Activated CD4-positive, alpha-beta memory T cell treated with anti-CD3 and anti-CD28 coated beads for 36 hours (primary cell): Measurements from ENCODE around the gene SMYD3. TPM values are rescaled to one million over a fixed set of nuclear protein-coding genes. Genes with fewer than 3 reads are reported as not detected.

ENCODE experiments used
- CTCF ChIA-PET: fragments of 350-600 bp; sonication (Branson Sonifier 250); formaldehyde crosslinking; loops from one replicate; lab custom pipeline; 2021; ENCODE audit warnings: antibody characterized with exemption, inconsistent platforms; lab: Charles Lee
- POLR2A ChIA-PET: fragments of 350-600 bp; sonication (Branson Sonifier 250); formaldehyde crosslinking; loops from one replicate; lab custom pipeline; 2021; ENCODE audit warnings: antibody characterized with exemption; lab: Charles Lee
- DNase-seq: peaks from one replicate; pipeline ENCODE4 v3.0.0-alpha.2; 2020
- H3K27ac Mint-ChIP-seq: one replicate; pipeline ENCODE4 v1.8.0; 2021; ENCODE audit warnings: mixed read lengths
- H3K27me3 Mint-ChIP-seq: one replicate; pipeline ENCODE4 v1.8.0; 2021; ENCODE audit warnings: mixed read lengths
- H3K36me3 Mint-ChIP-seq: one replicate; pipeline ENCODE4 v1.8.0; 2021; ENCODE audit warnings: mixed read lengths
- H3K4me1 Mint-ChIP-seq: one replicate; pipeline ENCODE4 v1.8.0; 2021; ENCODE audit warnings: low read depth, mixed read lengths
- H3K4me3 Mint-ChIP-seq: one replicate; pipeline ENCODE4 v1.8.0; 2021; ENCODE audit warnings: mild to moderate bottlenecking, mixed read lengths
- H3K9me3 Mint-ChIP-seq: one replicate; pipeline ENCODE4 v1.8.0; 2021; ENCODE audit warnings: mixed read lengths
- intact Hi-C: fragments of 100-400 bp; cut with micrococcal nuclease; formaldehyde crosslinking; loops from one replicate; pipeline ENCODE4 v1.15.1; 2023
- total RNA-seq, 2 experiments: library from RNA; stranded (reverse); gene quantifications; one replicate each; pipeline ENCODE4 v1.2.3, GENCODE V29; 2021

Gene SMYD3
- total RNA-seq, 2 experiments from 2014 or later: 16.6 to 20.2 TPM

DNA sequence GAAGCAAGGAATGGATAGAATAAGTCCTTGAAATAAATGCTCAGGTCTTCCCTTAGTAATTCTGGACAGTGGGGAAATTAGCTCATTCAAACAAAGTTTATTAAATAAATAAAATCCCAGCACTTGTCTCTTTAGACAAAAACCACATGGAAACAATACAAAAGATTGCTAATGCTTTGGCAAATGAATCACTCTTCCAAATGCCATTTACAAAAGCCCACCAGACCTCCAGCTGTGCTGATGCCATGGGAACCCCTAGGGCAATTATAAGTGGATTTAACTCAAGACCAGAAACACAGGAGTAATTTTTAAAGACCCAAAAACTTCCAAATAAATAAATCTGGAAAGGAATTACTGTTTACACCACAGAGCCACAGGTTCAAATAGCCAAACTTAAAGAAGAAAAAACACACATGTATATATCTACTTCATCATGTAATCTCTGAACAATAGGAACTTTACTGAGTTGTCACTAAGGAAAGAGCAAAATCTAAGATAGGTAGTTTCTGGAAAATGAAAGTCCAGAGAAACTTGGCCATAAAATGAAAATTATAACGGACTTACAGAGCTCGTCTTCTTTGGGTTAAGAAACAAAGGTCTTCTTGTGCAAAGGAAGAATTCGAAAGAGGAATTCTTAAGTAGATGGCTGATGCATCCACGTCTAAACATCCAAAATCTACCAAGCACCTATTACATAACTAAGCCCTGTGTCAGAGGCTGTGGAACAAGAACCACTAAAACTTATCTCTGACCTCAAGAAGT, 399.4 kb downstream of the SMYD3 start:
- H3K9me3 Mint-ChIP-seq: peaks cover 7% of the 10 kb centered on the region
- no peak overlapping the region for H3K27ac Mint-ChIP-seq
- H3K4me1 Mint-ChIP-seq: no peaks in the 10 kb centered on the region
- DNase-seq: no peak
- H3K4me3 Mint-ChIP-seq: no peak overlapping the region
- peaks cover 7% of the 10 kb centered on the region for H3K36me3 Mint-ChIP-seq
- no peaks in the 10 kb centered on the region for H3K27me3 Mint-ChIP-seq
- POLR2A ChIA-PET: no interaction called here
- CTCF ChIA-PET: interaction anchor here (1.1 kb wide), 1 partner anchor 97 kb away, joined by 4 read pairs; no protein-coding TSS in a partner anchor
- intact Hi-C loops: no loop called here

DNA sequence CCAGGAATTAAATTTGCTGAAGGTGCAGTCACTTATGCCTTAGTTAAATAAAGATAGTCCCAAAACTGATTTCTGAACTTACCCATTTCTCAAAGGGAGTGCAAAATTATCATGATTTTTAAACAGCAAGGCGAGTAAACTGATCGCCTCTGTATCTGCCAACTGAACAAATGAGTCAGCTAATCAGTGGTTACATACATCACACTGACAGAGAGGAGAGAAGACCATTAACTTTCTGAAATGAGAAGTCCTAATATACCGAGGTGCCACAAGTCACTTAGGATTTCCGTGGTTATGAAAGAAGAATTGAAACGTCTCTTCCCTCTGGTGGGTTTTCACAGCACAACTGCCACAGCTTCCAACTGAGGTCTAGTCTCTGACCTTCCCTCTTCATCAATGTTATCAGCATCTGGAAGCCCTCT, 400.7 kb downstream of the SMYD3 start:
- no peaks in the 10 kb centered on the region for H3K4me1 Mint-ChIP-seq
- H3K36me3 Mint-ChIP-seq: peaks cover 7% of the 10 kb centered on the region
- POLR2A ChIA-PET: no interaction called here
- no peak overlapping the region for H3K4me3 Mint-ChIP-seq
- H3K27me3 Mint-ChIP-seq: no peaks in the 10 kb centered on the region
- H3K9me3 Mint-ChIP-seq: peaks cover 5% of the 10 kb centered on the region
- DNase-seq: no peak
- CTCF ChIA-PET: no interaction called here
- intact Hi-C loops: no loop called here
- H3K27ac Mint-ChIP-seq: no peak overlapping the region

DNA sequence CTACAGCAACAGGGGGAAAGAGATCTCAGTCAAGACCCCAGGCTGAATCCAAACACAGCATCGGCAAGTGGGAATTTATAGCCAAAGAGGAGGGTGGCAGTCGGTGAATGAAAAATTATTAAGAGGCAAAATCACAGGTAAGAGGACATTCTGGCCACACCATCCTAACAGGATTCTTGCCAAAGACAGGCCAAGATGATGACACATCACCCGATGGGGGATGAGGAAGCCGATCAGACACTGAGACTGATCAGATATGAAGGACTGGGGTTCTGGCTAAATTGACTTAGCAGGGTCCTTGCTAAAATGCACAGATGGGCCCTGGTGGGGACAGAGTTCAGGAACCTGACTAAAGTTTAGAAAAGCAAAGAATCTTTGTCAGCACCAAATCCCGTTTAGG, 402.2 kb downstream of the SMYD3 start:
- Mint-ChIP-seq H3K27ac (no peak overlapping the region), H3K27me3 (no peaks in the 10 kb centered on the region), H3K4me3 (no peak overlapping the region), H3K9me3 (no peaks in the 10 kb centered on the region), H3K4me1 (no peaks in the 10 kb centered on the region), H3K36me3 (peaks cover 2% of the 10 kb centered on the region)
- ChIA-PET CTCF (no interaction called here), POLR2A (no interaction called here)
- intact Hi-C loops: no loop called here
- no peak for DNase-seq

DNA sequence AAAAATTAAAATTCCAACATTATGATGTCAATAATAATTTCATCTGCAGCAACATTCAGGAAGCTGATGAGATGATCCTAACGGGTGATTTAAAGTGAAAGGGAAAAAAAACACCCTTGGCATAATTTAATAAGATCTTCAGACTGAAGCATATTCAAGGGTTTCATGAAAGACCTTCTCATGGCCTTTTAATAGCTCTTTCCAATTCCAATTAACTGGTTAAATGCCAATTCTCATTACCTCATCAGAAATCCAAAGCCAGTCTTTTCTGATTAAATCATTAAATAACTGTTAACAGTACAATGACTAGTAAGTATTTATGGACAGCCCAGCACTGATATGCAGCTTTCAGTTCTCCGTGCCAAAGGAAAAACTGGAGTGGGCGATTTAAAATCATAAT, 407.5 kb downstream of the SMYD3 start:
- Mint-ChIP-seq H3K4me3 (no peak overlapping the region), H3K27ac (no peak overlapping the region), H3K27me3 (no peaks in the 10 kb centered on the region), H3K9me3 (no peaks in the 10 kb centered on the region), H3K4me1 (no peaks in the 10 kb centered on the region), H3K36me3 (peaks cover 7% of the 10 kb centered on the region)
- intact Hi-C loops: no loop called here
- POLR2A ChIA-PET: no interaction called here
- CTCF ChIA-PET: no interaction called here
- DNase-seq: no peak

DNA sequence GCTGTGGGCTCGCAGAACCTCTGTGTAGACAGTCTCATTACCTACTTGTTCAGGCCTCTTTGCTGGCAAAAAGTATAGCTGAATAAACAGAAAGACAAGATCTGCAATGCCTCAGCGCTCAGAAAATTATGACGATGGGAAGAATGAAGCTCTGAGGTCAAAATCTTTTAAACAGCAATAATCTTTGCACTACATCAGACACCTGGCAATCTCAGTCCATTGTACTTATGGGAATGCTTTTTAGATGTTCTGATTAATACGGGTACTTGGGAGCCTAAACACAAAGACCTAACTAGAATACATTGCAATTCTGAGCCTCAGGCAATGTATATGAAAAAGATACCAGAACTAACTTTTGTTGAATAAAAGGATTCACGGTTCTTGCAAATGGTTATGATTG, 410.7 kb downstream of the SMYD3 start:
- Mint-ChIP-seq H3K4me1 (no peaks in the 10 kb centered on the region), H3K9me3 (peaks cover 7% of the 10 kb centered on the region), H3K27ac (no peak overlapping the region), H3K36me3 (peaks cover 16% of the 10 kb centered on the region), H3K27me3 (no peaks in the 10 kb centered on the region), H3K4me3 (no peak overlapping the region)
- ChIA-PET POLR2A (no interaction called here), CTCF (no interaction called here)
- intact Hi-C loops: no loop called here
- no peak for DNase-seq

DNA sequence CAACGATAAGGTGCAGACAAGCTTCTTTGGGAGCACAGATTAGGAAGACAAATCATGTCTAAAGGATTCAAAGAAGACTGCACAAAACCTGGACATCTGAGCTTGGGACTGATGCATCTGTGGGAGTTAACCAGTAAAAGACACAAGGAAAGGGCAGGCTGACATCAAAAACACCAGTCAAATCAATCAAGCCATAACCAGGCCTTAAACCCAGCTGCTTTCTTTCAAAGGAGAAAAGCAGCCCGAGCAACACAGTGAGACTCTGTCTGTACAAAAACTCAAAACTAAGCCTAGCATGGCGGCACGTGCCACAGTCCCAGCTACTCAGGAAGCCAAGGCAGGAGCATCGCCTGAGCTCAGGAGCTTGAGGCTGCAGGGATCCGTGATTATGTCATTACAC, 411.6 kb downstream of the SMYD3 start:
- Mint-ChIP-seq H3K27me3 (no peaks in the 10 kb centered on the region), H3K36me3 (peaks cover 16% of the 10 kb centered on the region), H3K27ac (no peak overlapping the region), H3K4me1 (no peaks in the 10 kb centered on the region), H3K9me3 (peaks cover 7% of the 10 kb centered on the region), H3K4me3 (no peak overlapping the region)
- ChIA-PET CTCF (no interaction called here), POLR2A (no interaction called here)
- intact Hi-C loops: no loop called here
- no peak for DNase-seq

DNA sequence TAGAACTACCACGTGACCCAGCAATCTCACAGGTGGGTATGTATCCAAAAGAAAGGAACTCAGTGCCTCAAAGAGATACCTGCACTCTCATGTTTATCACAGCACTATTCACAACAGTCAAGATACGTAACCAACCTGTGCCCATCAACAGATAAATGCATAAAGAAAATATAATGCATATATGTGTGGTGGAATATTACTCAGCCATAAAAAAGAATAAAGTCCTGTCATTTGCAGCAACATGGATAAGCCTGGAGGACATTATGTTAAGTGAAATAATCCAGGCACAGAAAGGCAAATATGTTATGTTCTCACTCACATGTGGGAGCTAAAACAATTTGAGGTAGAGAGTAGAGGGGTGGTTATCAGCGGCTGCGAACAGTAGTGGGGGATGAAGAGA, 413.8 kb downstream of the SMYD3 start:
- Mint-ChIP-seq H3K36me3 (peaks cover 16% of the 10 kb centered on the region), H3K9me3 (peaks cover 7% of the 10 kb centered on the region), H3K27me3 (no peaks in the 10 kb centered on the region), H3K4me3 (no peak overlapping the region), H3K4me1 (no peaks in the 10 kb centered on the region), H3K27ac (no peak overlapping the region)
- ChIA-PET CTCF (no interaction called here), POLR2A (no interaction called here)
- no peak for DNase-seq
- intact Hi-C loops: no loop called here

DNA sequence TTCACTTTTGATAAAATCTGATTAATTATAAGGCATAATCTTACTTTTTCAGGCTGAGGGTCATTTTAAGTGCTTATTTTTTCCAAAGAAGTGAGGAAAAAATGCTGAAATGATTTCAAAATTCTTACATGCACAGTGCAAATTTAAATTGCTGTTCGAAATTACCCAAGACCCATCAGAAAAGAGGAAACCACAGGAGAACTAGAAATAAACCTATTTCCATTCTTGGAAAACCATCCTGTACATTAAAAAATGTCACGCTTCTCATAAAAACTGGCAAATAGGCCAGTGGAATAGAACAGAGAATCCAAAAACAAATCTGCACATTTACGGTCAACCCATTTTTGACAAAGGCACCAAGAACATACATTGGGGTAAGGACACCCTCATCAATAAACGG, 414.9 kb downstream of the SMYD3 start:
- CTCF ChIA-PET: no interaction called here
- H3K4me1 Mint-ChIP-seq: no peaks in the 10 kb centered on the region
- peaks cover 23% of the 10 kb centered on the region for H3K36me3 Mint-ChIP-seq
- no peaks in the 10 kb centered on the region for H3K27me3 Mint-ChIP-seq
- POLR2A ChIA-PET: no interaction called here
- no peak for DNase-seq
- intact Hi-C loops: no loop called here
- peaks cover 7% of the 10 kb centered on the region for H3K9me3 Mint-ChIP-seq
- no peak overlapping the region for H3K27ac Mint-ChIP-seq
- H3K4me3 Mint-ChIP-seq: no peak overlapping the region

DNA sequence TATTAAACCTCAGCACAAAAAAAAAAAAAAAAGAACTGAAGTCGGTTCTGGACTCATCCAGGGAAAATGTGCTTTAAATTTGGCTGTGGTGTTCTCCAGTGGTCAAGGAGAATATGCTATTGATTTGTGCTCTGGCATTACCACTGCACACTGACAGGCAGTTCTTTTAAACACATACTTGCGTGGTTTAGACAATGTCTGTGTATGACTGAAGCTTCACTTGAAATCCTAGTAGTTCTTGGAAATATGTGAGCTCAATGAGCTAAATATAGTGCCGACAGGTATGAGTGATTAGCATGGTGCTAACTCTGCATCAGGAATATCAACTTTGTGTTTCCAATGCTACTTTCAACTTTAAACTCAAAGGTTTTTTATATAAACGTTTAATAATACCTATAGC, 415.6 kb downstream of the SMYD3 start:
- Mint-ChIP-seq H3K4me1 (no peaks in the 10 kb centered on the region), H3K36me3 (peaks cover 27% of the 10 kb centered on the region), H3K27ac (no peak overlapping the region), H3K27me3 (no peaks in the 10 kb centered on the region), H3K9me3 (peaks cover 7% of the 10 kb centered on the region), H3K4me3 (no peak overlapping the region)
- CTCF ChIA-PET: no interaction called here
- POLR2A ChIA-PET: no interaction called here
- DNase-seq: no peak
- intact Hi-C loops: no loop called here

DNA sequence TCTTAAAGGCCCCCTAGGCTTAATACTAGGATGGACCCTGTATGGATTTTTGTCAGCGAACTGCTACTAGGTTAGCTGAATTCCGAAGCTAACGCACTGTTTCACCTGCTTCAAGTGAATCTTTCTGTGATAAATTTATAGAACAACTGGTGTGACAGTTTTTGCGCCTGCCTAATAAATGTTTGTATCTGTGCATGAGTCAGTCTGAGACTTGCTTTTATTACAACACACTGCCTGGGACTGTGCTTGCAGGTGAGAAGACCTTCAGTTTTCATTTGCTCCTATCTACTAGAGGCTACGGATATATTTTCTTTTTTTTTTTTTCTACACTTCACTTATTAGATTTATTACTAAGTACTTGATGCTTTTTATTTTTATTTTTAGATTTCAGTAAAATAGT, 420.9 kb downstream of the SMYD3 start:
- Mint-ChIP-seq H3K4me1 (no peaks in the 10 kb centered on the region), H3K9me3 (peaks cover 15% of the 10 kb centered on the region), H3K27me3 (no peaks in the 10 kb centered on the region), H3K27ac (no peak overlapping the region), H3K4me3 (no peak overlapping the region), H3K36me3 (peaks cover 16% of the 10 kb centered on the region)
- POLR2A ChIA-PET: no interaction called here
- intact Hi-C loops: no loop called here
- CTCF ChIA-PET: no interaction called here
- DNase-seq: no peak

DNA sequence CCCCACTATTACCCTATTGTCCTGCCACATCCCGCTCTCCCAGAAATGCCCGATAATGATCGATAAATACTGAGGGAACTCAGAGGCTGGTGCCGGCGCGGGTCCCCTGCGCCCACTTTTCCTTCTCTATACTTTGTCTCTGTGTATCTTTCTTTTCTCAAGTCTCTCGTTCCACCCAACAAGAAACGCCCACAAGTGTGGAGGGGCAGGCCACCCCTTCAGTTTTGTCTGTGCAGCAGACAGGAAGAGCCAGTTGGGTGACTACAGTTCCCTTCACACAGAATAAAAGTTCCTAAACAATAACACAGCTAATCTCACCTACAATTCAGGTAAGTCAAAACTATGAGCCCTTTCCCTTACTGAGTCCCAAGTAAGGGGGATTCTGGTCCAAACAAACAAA, 423.7 kb downstream of the SMYD3 start:
- no peak for DNase-seq
- CTCF ChIA-PET: no interaction called here
- no peaks in the 10 kb centered on the region for H3K27me3 Mint-ChIP-seq
- POLR2A ChIA-PET: no interaction called here
- H3K36me3 Mint-ChIP-seq: peaks cover 16% of the 10 kb centered on the region
- no peak overlapping the region for H3K27ac Mint-ChIP-seq
- H3K4me1 Mint-ChIP-seq: no peaks in the 10 kb centered on the region
- H3K9me3 Mint-ChIP-seq: peaks cover 15% of the 10 kb centered on the region
- intact Hi-C loops: no loop called here
- no peak overlapping the region for H3K4me3 Mint-ChIP-seq

DNA sequence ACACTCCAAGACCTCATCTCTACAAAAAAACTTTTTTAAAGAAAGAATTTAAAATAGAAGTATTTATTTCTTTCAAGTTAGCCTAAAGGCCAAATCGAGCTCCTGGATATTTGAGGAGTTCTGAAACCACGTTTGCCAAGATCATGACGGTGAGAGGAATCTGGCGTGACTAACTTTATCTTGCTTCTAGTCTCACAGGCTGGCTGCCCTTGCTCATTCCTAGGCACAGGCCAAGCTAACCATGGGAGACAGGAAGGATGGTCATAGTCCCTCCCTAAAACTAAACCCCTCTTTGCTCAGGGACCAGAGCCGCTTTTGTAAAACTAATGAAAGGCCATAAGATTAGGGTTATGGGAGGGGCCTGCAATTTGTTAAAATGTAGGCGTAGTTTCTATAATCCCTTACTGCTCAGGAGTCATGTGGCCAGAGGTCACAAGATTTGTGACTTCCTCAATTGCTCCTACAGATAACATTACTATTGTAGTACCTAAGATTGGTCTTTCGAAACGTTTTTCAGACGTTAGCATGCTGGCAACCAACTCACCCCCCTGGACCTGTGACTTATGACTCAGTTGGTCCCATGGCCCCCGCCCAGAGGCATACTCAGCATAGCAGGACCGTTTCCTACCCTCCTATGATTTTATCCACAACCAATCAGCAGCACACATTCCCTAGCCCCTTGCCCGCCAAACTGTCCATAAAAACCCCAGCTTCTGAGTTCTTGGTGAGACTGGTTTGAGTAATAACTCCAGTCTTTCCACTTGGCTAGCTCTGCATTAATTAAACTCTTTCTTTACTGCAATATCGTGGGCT, 425.0 kb downstream of the SMYD3 start:
- no peaks in the 10 kb centered on the region for H3K27me3 Mint-ChIP-seq
- ChIA-PET POLR2A (no interaction called here), CTCF (no interaction called here)
- intact Hi-C loops: no loop called here
- H3K4me1 Mint-ChIP-seq: no peaks in the 10 kb centered on the region
- DNase-seq: no peak
- H3K9me3 Mint-ChIP-seq: peaks cover 15% of the 10 kb centered on the region
- H3K27ac Mint-ChIP-seq: no peak overlapping the region
- H3K4me3 Mint-ChIP-seq: no peak overlapping the region
- peaks cover 8% of the 10 kb centered on the region for H3K36me3 Mint-ChIP-seq
